HepG2 (cell line): ENCODE results near the gene PPP1R27. TPM values are rescaled to one million over a fixed set of nuclear protein-coding genes. Genes with fewer than 3 reads are reported as not detected.

Experiments
- DR1 ChIP-seq: sonication (generic); formaldehyde crosslinking; IDR thresholded peaks from 2 replicates; pipeline ENCODE4 v1.8.0; 2021; ENCODE audit warnings: mild to moderate bottlenecking, missing genetic modification reagents, inconsistent platforms
- FOXK1 ChIP-seq: sonication (generic); formaldehyde crosslinking; IDR thresholded peaks from 2 replicates; pipeline ENCODE4 v1.4.0; 2020; ENCODE audit warnings: low read depth, missing genetic modification reagents, borderline replicate concordance
- KLF15 ChIP-seq: sonication (generic); formaldehyde crosslinking; IDR thresholded peaks from 2 replicates; pipeline ENCODE4 v1.8.1; 2023; ENCODE audit warnings: borderline replicate concordance, mild to moderate bottlenecking, inconsistent platforms, missing genetic modification reagents, mixed read lengths
- MBNL3 ChIP-seq: fragments of 250-450 bp; sonication (Bioruptor Pico); conservative IDR thresholded peaks from 2 replicates; pipeline ENCODE4 v1.8.0; 2022; ENCODE audit warnings: mild to moderate bottlenecking, inconsistent platforms
- NFE2 ChIP-seq: sonication (generic); formaldehyde crosslinking; IDR thresholded peaks from 2 replicates; pipeline ENCODE4 v1.4.0; 2020; ENCODE audit warnings: missing genetic modification reagents
- NR3C1 ChIP-seq: sonication (generic); formaldehyde crosslinking; IDR thresholded peaks from 2 replicates; pipeline ENCODE4 v1.4.0; 2020; ENCODE audit warnings: missing genetic modification reagents
- U2AF2 ChIP-seq: fragments of 200-400 bp; formaldehyde crosslinking; IDR thresholded peaks from 2 replicates; pipeline ENCODE4 v1.6.1; 2017; ENCODE audit warnings: low read depth, mild to moderate bottlenecking, low read length
- ZNF703 ChIP-seq: sonication (generic); formaldehyde crosslinking; IDR thresholded peaks from 2 replicates; pipeline ENCODE4 v1.5.1; 2020; ENCODE audit warnings: missing genetic modification reagents, mild to moderate bottlenecking, moderate library complexity, borderline replicate concordance
- ZNF737 ChIP-seq: sonication (generic); formaldehyde crosslinking; IDR thresholded peaks from 2 replicates; pipeline ENCODE4 v1.5.0; 2020; ENCODE audit warnings: missing genetic modification reagents, mild to moderate bottlenecking, borderline replicate concordance
- ZNF792 ChIP-seq: IDR thresholded peaks from 2 replicates; pipeline ENCODE4 v1.6.1; 2016
- ZSCAN9 ChIP-seq: IDR thresholded peaks from 2 replicates; pipeline ENCODE4 v1.6.1; 2016; ENCODE audit warnings: borderline replicate concordance
- polyA plus RNA-seq, 8 experiments: library from polyadenylated mRNA; depleted of rRNA in 3 of 8; stranded (reverse) in 7 of 8; unstranded in 1 of 8; fragments of >200 nt; fragmentation: Illumina TruSeq in 4 of 8; extraction: Trizol in 4 of 8; gene quantifications; 2 replicates each; pipeline versions ENCODE4 v1.2.1 to v1.2.3, GENCODE V29; 2011 to 2016; ENCODE audit warnings: low read depth in 4 of 8, missing spikeins in 1 of 8, mixed read lengths in 1 of 8; ENCODE audit not compliant: insufficient read depth in 1 of 8
- total RNA-seq, 5 experiments: library from RNA; depleted of rRNA; stranded (reverse); fragments of >200 nt; fragmentation: Illumina TruSeq; extraction: Trizol; gene quantifications; 2 replicates each; pipeline ENCODE4 v1.2.3, GENCODE V29; 2016; ENCODE audit warnings: low read depth in 1 of 5
- TF ChIP-seq, protein P1 (sequence below): sonication (generic); formaldehyde crosslinking; conservative IDR thresholded peaks from 2 replicates; pipeline ENCODE4 v1.8.1; 2023; ENCODE audit warnings: missing genetic modification reagents
- TF ChIP-seq, protein P2 (sequence below): sonication (generic); formaldehyde crosslinking; IDR thresholded peaks from 2 replicates; pipeline ENCODE4; 2020; ENCODE audit warnings: missing genetic modification reagents, mild to moderate bottlenecking, borderline replicate concordance
- TF ChIP-seq, protein P3 (sequence below): fragments of 450-650 bp; IDR thresholded peaks from 2 replicates; pipeline ENCODE4 v1.6.1; 2017; ENCODE audit warnings: mild to moderate bottlenecking
- TF ChIP-seq, protein P4 (sequence below): fragments of 450-650 bp; IDR thresholded peaks from 2 replicates; pipeline ENCODE4 v1.6.1; 2016

Gene PPP1R27
- total and polyA plus RNA-seq, 2 of the 13 experiments (the other 11 are each of a cell fraction or from before 2014, with no cell fraction given) = 0.17 to 1.00 TPM

DNA sequence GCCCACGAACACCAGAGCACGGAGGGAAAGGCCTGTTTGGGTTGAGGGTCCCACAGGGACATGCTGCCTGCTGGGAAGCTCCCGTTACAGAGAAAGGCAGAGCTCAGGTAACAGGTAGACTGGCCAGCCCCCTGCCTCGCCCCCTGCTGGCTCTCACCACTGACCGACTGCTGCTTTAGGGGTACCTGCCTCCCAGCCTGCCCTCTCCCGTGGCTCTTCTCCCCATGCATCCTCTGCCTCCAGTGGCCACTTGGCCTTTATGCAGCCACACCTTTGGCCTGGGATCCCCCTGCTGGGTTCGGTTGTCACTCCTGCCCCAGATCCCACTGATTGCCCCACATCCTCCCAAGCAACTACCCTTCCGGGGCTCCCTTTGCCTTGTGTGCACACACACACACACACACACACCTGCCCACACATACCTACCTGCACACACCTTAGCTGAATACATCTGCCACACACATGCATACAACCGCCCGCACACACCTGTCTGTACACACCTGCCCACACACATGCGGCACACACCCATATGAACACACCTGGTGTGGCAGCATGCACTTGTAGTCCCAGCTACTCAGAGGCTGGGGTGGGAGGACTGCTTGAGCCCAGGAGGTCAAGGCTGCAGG, 8.9 kb downstream of the PPP1R27 start (continued):
- TF ChIP-seq, protein P1, sequence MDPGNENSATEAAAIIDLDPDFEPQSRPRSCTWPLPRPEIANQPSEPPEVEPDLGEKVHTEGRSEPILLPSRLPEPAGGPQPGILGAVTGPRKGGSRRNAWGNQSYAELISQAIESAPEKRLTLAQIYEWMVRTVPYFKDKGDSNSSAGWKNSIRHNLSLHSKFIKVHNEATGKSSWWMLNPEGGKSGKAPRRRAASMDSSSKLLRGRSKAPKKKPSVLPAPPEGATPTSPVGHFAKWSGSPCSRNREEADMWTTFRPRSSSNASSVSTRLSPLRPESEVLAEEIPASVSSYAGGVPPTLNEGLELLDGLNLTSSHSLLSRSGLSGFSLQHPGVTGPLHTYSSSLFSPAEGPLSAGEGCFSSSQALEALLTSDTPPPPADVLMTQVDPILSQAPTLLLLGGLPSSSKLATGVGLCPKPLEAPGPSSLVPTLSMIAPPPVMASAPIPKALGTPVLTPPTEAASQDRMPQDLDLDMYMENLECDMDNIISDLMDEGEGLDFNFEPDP (CRISPR knock-in tag) = no peak
- TF ChIP-seq, protein P2, sequence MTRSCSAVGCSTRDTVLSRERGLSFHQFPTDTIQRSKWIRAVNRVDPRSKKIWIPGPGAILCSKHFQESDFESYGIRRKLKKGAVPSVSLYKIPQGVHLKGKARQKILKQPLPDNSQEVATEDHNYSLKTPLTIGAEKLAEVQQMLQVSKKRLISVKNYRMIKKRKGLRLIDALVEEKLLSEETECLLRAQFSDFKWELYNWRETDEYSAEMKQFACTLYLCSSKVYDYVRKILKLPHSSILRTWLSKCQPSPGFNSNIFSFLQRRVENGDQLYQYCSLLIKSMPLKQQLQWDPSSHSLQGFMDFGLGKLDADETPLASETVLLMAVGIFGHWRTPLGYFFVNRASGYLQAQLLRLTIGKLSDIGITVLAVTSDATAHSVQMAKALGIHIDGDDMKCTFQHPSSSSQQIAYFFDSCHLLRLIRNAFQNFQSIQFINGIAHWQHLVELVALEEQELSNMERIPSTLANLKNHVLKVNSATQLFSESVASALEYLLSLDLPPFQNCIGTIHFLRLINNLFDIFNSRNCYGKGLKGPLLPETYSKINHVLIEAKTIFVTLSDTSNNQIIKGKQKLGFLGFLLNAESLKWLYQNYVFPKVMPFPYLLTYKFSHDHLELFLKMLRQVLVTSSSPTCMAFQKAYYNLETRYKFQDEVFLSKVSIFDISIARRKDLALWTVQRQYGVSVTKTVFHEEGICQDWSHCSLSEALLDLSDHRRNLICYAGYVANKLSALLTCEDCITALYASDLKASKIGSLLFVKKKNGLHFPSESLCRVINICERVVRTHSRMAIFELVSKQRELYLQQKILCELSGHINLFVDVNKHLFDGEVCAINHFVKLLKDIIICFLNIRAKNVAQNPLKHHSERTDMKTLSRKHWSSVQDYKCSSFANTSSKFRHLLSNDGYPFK = no peak
- no peak for TF ChIP-seq FOXK1 (CRISPR knock-in tag)
- TF ChIP-seq ZNF703 (CRISPR knock-in tag) = no peak
- no peak for TF ChIP-seq NR3C1 (CRISPR knock-in tag)
- TF ChIP-seq, protein P3, sequence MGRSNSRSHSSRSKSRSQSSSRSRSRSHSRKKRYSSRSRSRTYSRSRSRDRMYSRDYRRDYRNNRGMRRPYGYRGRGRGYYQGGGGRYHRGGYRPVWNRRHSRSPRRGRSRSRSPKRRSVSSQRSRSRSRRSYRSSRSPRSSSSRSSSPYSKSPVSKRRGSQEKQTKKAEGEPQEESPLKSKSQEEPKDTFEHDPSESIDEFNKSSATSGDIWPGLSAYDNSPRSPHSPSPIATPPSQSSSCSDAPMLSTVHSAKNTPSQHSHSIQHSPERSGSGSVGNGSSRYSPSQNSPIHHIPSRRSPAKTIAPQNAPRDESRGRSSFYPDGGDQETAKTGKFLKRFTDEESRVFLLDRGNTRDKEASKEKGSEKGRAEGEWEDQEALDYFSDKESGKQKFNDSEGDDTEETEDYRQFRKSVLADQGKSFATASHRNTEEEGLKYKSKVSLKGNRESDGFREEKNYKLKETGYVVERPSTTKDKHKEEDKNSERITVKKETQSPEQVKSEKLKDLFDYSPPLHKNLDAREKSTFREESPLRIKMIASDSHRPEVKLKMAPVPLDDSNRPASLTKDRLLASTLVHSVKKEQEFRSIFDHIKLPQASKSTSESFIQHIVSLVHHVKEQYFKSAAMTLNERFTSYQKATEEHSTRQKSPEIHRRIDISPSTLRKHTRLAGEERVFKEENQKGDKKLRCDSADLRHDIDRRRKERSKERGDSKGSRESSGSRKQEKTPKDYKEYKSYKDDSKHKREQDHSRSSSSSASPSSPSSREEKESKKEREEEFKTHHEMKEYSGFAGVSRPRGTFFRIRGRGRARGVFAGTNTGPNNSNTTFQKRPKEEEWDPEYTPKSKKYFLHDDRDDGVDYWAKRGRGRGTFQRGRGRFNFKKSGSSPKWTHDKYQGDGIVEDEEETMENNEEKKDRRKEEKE = no peak
- no peak for TF ChIP-seq ZNF792
- TF ChIP-seq ZSCAN9 = no peak
- TF ChIP-seq, protein P4, sequence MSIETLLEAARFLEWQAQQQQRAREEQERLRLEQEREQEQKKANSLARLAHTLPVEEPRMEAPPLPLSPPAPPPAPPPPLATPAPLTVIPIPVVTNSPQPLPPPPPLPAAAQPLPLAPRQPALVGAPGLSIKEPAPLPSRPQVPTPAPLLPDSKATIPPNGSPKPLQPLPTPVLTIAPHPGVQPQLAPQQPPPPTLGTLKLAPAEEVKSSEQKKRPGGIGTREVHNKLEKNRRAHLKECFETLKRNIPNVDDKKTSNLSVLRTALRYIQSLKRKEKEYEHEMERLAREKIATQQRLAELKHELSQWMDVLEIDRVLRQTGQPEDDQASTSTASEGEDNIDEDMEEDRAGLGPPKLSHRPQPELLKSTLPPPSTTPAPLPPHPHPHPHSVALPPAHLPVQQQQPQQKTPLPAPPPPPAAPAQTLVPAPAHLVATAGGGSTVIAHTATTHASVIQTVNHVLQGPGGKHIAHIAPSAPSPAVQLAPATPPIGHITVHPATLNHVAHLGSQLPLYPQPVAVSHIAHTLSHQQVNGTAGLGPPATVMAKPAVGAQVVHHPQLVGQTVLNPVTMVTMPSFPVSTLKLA = 0 out of 2 replicates have a peak, but pooled peaks have one; percentile 7
- no peak for TF ChIP-seq KLF15 (CRISPR knock-in tag)
- no peak for TF ChIP-seq ZNF737 (CRISPR knock-in tag)
- TF ChIP-seq NFE2 (CRISPR knock-in tag) = no peak
- no peak for TF ChIP-seq MBNL3 (CRISPR knock-in tag)
- TF ChIP-seq U2AF2 = no peak
- no peak for TF ChIP-seq DR1
